SK-N-SH treated with all-trans-retinoic acid at 6 μM for 48 hours (cell line): ENCODE data around the gene SPG21.

Source experiments
- ATAC-seq: fragments of 200-7000 bp; cut with Tn5 transposase; 3 replicates; pipeline ENCODE4 v1.9.1; 2020; ENCODE audit warnings: mild to moderate bottlenecking, moderate library complexity
- ARNTL ChIP-seq: fragments of 450-650 bp; formaldehyde crosslinking; IDR thresholded peaks from 2 replicates; pipeline ENCODE4 v1.5.0; 2020; ENCODE audit warnings: low read depth, mild to moderate bottlenecking, moderate library complexity, borderline replicate concordance
- BACH2 ChIP-seq: fragments of 250-450 bp; sonication (Bioruptor Pico); IDR thresholded peaks from 2 replicates; pipeline ENCODE4 v1.9.0; 2021; ENCODE audit warnings: mild to moderate bottlenecking, borderline replicate concordance
- ESRRG ChIP-seq: fragments of 250-450 bp; sonication (Bioruptor Pico); IDR thresholded peaks from 2 replicates; pipeline ENCODE4 v1.6.1; 2021; ENCODE audit warnings: mild to moderate bottlenecking
- GLIS3 ChIP-seq: fragments of 250-450 bp; sonication (Bioruptor Pico); IDR thresholded peaks from 2 replicates; pipeline ENCODE4 v1.5.0; 2020; ENCODE audit warnings: mild to moderate bottlenecking, moderate library complexity
- ISL1 ChIP-seq: fragments of 250-450 bp; sonication (Bioruptor Pico); IDR thresholded peaks from 2 replicates; pipeline ENCODE4 v2.1.2; 2022; ENCODE audit warnings: mild to moderate bottlenecking, moderate library complexity
- OSR1 ChIP-seq: fragments of 250-450 bp; sonication (Bioruptor Pico); IDR thresholded peaks from 2 replicates; pipeline ENCODE4 v1.8.0; 2022; ENCODE audit warnings: moderate library complexity, mild to moderate bottlenecking, inconsistent platforms
- RARB ChIP-seq: fragments of 250-450 bp; sonication (Bioruptor Pico); IDR thresholded peaks from 2 replicates; pipeline ENCODE4 v1.8.0; 2021; ENCODE audit warnings: mild to moderate bottlenecking, moderate library complexity
- SNAI2 ChIP-seq: fragments of 250-450 bp; sonication (Bioruptor Pico); IDR thresholded peaks from 2 replicates; pipeline ENCODE4 v1.5.0; 2020; ENCODE audit warnings: mild to moderate bottlenecking, moderate library complexity
- TCF4 ChIP-seq: fragments of 250-450 bp; sonication (Bioruptor Pico); IDR thresholded peaks from 2 replicates; pipeline ENCODE4 v1.8.0; 2021; ENCODE audit warnings: mild to moderate bottlenecking, moderate library complexity, borderline replicate concordance
- TOX ChIP-seq: fragments of 250-450 bp; sonication (Bioruptor Pico); IDR thresholded peaks from 2 replicates; pipeline ENCODE4 v1.8.0; 2021; ENCODE audit warnings: mild to moderate bottlenecking, moderate library complexity, borderline replicate concordance
- ZC3H10 ChIP-seq: fragments of 250-450 bp; sonication (Bioruptor Pico); IDR thresholded peaks from 2 replicates; pipeline ENCODE4 v1.5.1; 2021; ENCODE audit warnings: mild to moderate bottlenecking, moderate library complexity
- ZFP30 ChIP-seq: fragments of 450-650 bp; formaldehyde crosslinking; IDR thresholded peaks from 2 replicates; pipeline ENCODE4 v1.5.0; 2022; ENCODE audit warnings: mild to moderate bottlenecking, moderate library complexity
- ZNF565 ChIP-seq: fragments of 450-650 bp; formaldehyde crosslinking; conservative IDR thresholded peaks from 2 replicates; pipeline ENCODE4 v1.5.0; 2020; ENCODE audit warnings: low read depth, mild to moderate bottlenecking, moderate library complexity
- ZNF70 ChIP-seq: fragments of 450-650 bp; formaldehyde crosslinking; IDR thresholded peaks from 2 replicates; pipeline ENCODE4 v1.5.0; 2020; ENCODE audit warnings: mild to moderate bottlenecking, moderate library complexity
- ZNF8 ChIP-seq: fragments of 450-650 bp; formaldehyde crosslinking; IDR thresholded peaks from 2 replicates; pipeline ENCODE4 v1.5.0; 2020; ENCODE audit warnings: mild to moderate bottlenecking, moderate library complexity
- TF ChIP-seq, protein P1 (sequence below): fragments of 250-450 bp; sonication (Bioruptor Pico); IDR thresholded peaks from 2 replicates; pipeline ENCODE4 v1.8.0; 2021; ENCODE audit warnings: low read depth, mild to moderate bottlenecking, moderate library complexity, borderline replicate concordance
- TF ChIP-seq, protein P2 (sequence below): fragments of 250-450 bp; sonication (Bioruptor Pico); IDR thresholded peaks from 2 replicates; pipeline ENCODE4 v1.5.0; 2020; ENCODE audit warnings: mild to moderate bottlenecking, moderate library complexity
- TF ChIP-seq, protein P3 (sequence below): fragments of 250-450 bp; sonication (Bioruptor Pico); IDR thresholded peaks from 2 replicates; pipeline ENCODE4 v1.5.1; 2021; ENCODE audit warnings: mild to moderate bottlenecking, moderate library complexity
- TF ChIP-seq, protein P4 (sequence below): fragments of 250-450 bp; sonication (Bioruptor Pico); IDR thresholded peaks from 2 replicates; pipeline ENCODE4 v1.8.0; 2020; ENCODE audit warnings: mild to moderate bottlenecking, moderate library complexity, borderline replicate concordance
- TF ChIP-seq, protein P5 (sequence below): fragments of 250-450 bp; sonication (Bioruptor Pico); IDR thresholded peaks from 2 replicates; pipeline ENCODE4 v1.5.1; 2020; ENCODE audit warnings: low read depth, mild to moderate bottlenecking, moderate library complexity

Gene SPG21

DNA sequence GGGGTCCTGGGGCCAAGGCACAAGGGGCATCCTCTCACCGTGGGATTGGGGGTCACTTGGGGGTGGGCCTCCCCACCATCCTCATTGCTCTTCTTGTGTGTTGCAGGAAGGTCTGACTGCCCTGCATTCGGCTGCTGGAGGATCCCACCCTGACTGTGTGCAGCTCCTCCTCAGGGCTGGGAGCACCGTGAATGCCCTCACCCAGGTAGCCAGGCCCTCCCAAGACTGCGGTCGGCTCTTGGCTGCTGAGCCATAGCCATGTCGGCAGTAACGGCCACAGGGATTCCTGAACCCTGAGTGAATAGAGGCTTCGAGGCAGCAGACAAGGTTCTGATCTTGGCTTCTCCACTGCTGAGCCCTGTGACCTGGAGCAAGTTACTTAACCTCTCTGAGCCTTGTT lies 58.3 kb downstream of the SPG21 start:
- no peak for TF ChIP-seq OSR1 (CRISPR knock-in tag)
- no peak for TF ChIP-seq BACH2 (CRISPR knock-in tag)
- TF ChIP-seq RARB (CRISPR knock-in tag): no peak
- TF ChIP-seq ZNF8 (CRISPR knock-in tag): no peak
- TF ChIP-seq ARNTL (CRISPR knock-in tag): no peak
- no peak for ATAC-seq

DNA sequence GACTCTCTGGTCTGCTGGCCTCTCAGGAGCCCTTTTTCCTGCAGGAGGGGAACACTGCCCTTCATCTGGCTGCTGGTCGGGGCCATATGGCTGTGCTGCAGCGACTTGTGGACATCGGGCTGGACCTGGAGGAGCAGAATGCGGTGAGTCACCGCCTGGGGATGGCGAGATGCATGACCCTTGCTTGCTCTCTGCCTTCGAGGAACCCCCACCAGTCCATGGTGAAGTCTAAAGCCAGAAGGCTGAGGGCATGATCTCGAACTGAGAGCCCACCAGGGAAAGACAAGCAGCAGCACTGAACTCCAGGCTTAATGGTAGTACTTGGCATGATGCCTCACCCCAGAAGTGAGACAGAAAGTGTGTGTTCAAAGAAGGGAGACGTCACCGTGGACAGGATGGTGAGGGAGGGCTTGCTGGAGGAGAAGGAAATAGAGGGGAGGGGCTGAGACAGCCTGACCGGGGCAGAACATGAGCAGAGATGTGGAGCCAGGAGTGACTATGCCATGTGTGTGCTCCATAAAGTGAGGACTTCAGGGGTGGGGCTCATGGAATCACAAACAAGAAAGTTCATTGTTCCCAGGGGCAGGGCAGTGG lies 58.8 kb downstream of the SPG21 start:
- peak; percentile 85 for ATAC-seq
- no peak for TF ChIP-seq ISL1 (CRISPR knock-in tag)
- no peak for TF ChIP-seq SNAI2
- TF ChIP-seq GLIS3: no peak
- TF ChIP-seq, protein P1, sequence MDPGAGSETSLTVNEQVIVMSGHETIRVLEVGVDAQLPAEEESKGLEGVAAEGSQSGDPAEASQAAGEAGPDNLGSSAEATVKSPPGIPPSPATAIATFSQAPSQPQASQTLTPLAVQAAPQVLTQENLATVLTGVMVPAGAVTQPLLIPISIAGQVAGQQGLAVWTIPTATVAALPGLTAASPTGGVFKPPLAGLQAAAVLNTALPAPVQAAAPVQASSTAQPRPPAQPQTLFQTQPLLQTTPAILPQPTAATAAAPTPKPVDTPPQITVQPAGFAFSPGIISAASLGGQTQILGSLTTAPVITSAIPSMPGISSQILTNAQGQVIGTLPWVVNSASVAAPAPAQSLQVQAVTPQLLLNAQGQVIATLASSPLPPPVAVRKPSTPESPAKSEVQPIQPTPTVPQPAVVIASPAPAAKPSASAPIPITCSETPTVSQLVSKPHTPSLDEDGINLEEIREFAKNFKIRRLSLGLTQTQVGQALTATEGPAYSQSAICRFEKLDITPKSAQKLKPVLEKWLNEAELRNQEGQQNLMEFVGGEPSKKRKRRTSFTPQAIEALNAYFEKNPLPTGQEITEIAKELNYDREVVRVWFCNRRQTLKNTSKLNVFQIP (CRISPR knock-in tag): no peak
- TF ChIP-seq, protein P2, sequence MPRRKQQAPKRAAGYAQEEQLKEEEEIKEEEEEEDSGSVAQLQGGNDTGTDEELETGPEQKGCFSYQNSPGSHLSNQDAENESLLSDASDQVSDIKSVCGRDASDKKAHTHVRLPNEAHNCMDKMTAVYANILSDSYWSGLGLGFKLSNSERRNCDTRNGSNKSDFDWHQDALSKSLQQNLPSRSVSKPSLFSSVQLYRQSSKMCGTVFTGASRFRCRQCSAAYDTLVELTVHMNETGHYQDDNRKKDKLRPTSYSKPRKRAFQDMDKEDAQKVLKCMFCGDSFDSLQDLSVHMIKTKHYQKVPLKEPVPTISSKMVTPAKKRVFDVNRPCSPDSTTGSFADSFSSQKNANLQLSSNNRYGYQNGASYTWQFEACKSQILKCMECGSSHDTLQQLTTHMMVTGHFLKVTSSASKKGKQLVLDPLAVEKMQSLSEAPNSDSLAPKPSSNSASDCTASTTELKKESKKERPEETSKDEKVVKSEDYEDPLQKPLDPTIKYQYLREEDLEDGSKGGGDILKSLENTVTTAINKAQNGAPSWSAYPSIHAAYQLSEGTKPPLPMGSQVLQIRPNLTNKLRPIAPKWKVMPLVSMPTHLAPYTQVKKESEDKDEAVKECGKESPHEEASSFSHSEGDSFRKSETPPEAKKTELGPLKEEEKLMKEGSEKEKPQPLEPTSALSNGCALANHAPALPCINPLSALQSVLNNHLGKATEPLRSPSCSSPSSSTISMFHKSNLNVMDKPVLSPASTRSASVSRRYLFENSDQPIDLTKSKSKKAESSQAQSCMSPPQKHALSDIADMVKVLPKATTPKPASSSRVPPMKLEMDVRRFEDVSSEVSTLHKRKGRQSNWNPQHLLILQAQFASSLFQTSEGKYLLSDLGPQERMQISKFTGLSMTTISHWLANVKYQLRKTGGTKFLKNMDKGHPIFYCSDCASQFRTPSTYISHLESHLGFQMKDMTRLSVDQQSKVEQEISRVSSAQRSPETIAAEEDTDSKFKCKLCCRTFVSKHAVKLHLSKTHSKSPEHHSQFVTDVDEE (CRISPR knock-in tag): no peak
- TF ChIP-seq ESRRG (CRISPR knock-in tag): no peak
- no peak for TF ChIP-seq BACH2 (CRISPR knock-in tag)
- TF ChIP-seq, protein P3, sequence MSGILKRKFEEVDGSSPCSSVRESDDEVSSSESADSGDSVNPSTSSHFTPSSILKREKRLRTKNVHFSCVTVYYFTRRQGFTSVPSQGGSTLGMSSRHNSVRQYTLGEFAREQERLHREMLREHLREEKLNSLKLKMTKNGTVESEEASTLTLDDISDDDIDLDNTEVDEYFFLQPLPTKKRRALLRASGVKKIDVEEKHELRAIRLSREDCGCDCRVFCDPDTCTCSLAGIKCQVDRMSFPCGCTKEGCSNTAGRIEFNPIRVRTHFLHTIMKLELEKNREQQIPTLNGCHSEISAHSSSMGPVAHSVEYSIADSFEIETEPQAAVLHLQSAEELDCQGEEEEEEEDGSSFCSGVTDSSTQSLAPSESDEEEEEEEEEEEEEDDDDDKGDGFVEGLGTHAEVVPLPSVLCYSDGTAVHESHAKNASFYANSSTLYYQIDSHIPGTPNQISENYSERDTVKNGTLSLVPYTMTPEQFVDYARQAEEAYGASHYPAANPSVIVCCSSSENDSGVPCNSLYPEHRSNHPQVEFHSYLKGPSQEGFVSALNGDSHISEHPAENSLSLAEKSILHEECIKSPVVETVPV (CRISPR knock-in tag): no peak
- TF ChIP-seq ZNF565: no peak
- TF ChIP-seq, protein P4, sequence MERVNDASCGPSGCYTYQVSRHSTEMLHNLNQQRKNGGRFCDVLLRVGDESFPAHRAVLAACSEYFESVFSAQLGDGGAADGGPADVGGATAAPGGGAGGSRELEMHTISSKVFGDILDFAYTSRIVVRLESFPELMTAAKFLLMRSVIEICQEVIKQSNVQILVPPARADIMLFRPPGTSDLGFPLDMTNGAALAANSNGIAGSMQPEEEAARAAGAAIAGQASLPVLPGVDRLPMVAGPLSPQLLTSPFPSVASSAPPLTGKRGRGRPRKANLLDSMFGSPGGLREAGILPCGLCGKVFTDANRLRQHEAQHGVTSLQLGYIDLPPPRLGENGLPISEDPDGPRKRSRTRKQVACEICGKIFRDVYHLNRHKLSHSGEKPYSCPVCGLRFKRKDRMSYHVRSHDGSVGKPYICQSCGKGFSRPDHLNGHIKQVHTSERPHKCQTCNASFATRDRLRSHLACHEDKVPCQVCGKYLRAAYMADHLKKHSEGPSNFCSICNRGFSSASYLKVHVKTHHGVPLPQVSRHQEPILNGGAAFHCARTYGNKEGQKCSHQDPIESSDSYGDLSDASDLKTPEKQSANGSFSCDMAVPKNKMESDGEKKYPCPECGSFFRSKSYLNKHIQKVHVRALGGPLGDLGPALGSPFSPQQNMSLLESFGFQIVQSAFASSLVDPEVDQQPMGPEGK (CRISPR knock-in tag): no peak
- TF ChIP-seq ARNTL (CRISPR knock-in tag): no peak
- no peak for TF ChIP-seq ZFP30 (CRISPR knock-in tag)
- TF ChIP-seq OSR1 (CRISPR knock-in tag): no peak
- TF ChIP-seq RARB (CRISPR knock-in tag): no peak
- TF ChIP-seq ZC3H10 (CRISPR knock-in tag): no peak
- TF ChIP-seq ZNF8 (CRISPR knock-in tag): no peak
- TF ChIP-seq, protein P5, sequence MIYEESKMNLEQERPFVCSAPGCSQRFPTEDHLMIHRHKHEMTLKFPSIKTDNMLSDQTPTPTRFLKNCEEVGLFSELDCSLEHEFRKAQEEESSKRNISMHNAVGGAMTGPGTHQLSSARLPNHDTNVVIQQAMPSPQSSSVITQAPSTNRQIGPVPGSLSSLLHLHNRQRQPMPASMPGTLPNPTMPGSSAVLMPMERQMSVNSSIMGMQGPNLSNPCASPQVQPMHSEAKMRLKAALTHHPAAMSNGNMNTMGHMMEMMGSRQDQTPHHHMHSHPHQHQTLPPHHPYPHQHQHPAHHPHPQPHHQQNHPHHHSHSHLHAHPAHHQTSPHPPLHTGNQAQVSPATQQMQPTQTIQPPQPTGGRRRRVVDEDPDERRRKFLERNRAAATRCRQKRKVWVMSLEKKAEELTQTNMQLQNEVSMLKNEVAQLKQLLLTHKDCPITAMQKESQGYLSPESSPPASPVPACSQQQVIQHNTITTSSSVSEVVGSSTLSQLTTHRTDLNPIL (CRISPR knock-in tag): no peak

DNA sequence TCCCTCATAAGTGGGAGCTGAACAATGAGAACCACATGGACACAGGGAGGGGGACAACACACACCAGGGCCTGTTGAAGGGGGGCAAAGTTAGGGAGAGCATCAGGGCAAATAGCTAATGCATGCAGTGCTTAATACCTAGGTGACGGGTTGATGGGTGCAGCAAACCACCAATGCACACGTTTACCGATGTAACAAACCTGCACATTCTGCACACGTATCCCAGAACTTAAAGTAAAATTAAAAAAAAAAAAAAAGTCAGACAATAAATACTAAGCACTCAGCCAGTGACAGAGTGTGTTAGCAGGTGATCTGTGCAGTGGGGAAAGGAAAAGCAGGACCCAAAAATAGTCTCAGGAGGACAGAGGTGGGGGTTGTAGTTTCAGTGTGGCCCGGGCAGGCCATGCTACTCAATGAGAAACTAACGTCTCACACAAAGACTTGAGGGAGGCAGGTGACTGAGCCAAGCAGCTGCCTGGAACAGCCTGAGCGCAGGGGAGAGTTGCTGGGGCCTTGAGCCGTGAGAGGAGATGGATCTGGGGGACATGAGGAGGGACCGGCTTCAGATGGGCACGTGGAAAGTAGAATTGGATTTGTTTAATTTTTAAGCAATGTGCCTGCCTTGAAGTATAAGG lies 59.6 kb downstream of the SPG21 start:
- ATAC-seq: no peak
- TF ChIP-seq ZNF565 (no peak), BACH2 (CRISPR knock-in tag) (no peak), RARB (CRISPR knock-in tag) (no peak), TOX (no peak), ZFP30 (CRISPR knock-in tag) (no peak), TCF4 (no peak), OSR1 (CRISPR knock-in tag) (no peak), ARNTL (CRISPR knock-in tag) (no peak), ZNF70 (CRISPR knock-in tag) (no peak)
- TF ChIP-seq, protein P3 (CRISPR knock-in tag): no peak
- TF ChIP-seq, protein P1 (CRISPR knock-in tag): no peak
- TF ChIP-seq, protein P2 (CRISPR knock-in tag): no peak
